ENCODE measurements around the gene LCN6.

GRCh38 chr9:136765041-136765440 is 16.7 kb upstream of the LCN6 start:
- TF ChIP-seq, protein P1, sequence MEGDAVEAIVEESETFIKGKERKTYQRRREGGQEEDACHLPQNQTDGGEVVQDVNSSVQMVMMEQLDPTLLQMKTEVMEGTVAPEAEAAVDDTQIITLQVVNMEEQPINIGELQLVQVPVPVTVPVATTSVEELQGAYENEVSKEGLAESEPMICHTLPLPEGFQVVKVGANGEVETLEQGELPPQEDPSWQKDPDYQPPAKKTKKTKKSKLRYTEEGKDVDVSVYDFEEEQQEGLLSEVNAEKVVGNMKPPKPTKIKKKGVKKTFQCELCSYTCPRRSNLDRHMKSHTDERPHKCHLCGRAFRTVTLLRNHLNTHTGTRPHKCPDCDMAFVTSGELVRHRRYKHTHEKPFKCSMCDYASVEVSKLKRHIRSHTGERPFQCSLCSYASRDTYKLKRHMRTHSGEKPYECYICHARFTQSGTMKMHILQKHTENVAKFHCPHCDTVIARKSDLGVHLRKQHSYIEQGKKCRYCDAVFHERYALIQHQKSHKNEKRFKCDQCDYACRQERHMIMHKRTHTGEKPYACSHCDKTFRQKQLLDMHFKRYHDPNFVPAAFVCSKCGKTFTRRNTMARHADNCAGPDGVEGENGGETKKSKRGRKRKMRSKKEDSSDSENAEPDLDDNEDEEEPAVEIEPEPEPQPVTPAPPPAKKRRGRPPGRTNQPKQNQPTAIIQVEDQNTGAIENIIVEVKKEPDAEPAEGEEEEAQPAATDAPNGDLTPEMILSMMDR (IDR thresholded peaks at IDR 0.05), result no peak
- TF ChIP-seq POLR2AphosphoS5 (IDR thresholded peaks at IDR 0.05), result no peak
- TF ChIP-seq POLR2A (IDR thresholded peaks at IDR 0.05), result no peak

All from suprapubic skin (tissue), 4 donors.